GM21360 (cell line): Measurements from ENCODE around the gene ANXA2.

Experiments
- ATAC-seq: cut with Tn5 transposase; IDR thresholded peaks from one replicate; pipeline ENCODE4 v1.9.1; 2021; ENCODE audit warnings: mild to moderate bottlenecking, moderate library complexity; ENCODE audit not compliant: unreplicated experiment

The ANXA2 gene

DNA sequence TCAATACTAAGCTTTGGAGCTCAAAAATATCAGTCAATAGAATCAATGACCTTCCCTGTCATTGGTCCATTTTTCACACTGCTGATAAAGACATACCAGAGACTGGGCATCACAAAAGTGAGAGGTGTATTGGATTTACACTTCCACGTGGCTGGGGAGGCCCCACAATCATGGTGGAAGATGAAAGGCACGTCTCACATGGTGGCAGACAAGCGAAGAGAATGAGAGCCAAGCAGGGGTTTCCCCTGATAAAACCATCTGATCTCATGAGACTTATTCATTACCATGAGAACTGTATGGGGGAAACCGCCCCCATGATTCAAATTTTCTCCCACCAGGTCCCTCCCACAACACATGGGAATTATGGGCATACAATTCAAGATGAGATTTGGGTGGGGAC is 81.9 kb downstream of the ANXA2 start:
- no peak for ATAC-seq

DNA sequence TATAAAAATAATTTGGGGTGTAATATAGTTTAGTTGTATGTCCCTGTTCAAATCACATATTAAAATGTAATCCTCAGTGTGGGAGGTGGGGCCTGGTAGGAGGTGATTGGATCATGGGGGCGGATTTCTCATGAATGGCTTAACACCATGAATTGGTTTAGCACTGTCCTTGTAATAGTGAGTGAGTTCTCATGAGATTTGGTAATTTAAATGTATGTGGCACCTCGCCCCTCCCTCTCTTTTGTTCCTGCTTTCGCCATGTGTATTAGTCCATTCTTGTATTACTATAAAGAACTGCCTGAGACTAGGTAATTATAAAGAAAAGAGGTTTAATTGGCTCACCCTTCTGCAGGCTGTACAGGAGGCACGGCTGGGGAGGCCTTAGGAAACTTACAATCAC is 83.9 kb downstream of the ANXA2 start:
- no peak for ATAC-seq

GRCh38 chr15:60307034-60307433 is 90.8 kb downstream of the ANXA2 start:
- no peak for ATAC-seq

DNA sequence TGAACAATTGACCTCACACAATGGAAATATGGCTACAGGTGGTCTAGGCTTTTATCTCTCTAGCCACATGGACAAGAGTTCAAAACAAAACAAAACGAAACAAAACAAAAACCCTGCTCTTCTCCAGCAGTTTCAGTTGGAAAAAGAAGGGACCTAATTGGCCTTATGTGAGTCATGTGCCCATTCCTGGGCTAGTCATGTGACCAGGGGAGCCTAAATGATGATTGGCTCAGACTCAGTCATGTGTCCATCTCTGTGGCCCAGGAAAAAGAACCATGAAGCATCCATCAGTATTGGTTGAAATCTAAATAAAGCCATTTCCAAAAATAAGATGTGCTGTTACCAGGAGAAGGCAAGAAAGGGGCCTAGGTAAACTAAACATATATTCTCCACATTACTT is 96.8 kb downstream of the ANXA2 start:
- ATAC-seq, result no peak

GRCh38 chr15:60299452-60300047 is 98.2 kb downstream of the ANXA2 start:
- no peak for ATAC-seq
